ENCODE results near the gene PPP2R1B.
"Not testable (repeated sequence)": the region's sequence is repeated elsewhere in the genome, so short reads cannot be mapped to it uniquely, and the experiment has no call there.

The PPP2R1B gene

GRCh38 chr11:111718859-111719258, 47.3 kb downstream of the PPP2R1B start:
- Histone ChIP-seq H3K23ac (ENCODE audit: low read length in 2 of 2) (no peak overlapping the region), H4K91ac (ENCODE audit: low read length) (no peak overlapping the region), H3K4me1 (ENCODE audit: control insufficient read depth, insufficient read depth, low read depth, low read length) (peaks cover 8% of the 10 kb centered on the region), H3K27me3 (ENCODE audit: control insufficient read depth in 1 of 2, insufficient read depth in 1 of 2, low read length in 2 of 2) (no peaks in the 10 kb centered on the region), H3K9me3 (ENCODE audit: control insufficient read depth, low read length) (no peaks in the 10 kb centered on the region), H4K8ac (ENCODE audit: low read length) (no peak overlapping the region), H3K14ac (ENCODE audit: low read length in 2 of 2) (peak overlapping the region in 1 of 2 experiments; percentile 6), H3K9ac (ENCODE audit: low read length) (no peak overlapping the region), H3K4ac (ENCODE audit: low read depth in 1 of 2, low read length in 2 of 2) (no peak overlapping the region), H3K4me2 (ENCODE audit: low read length, poor library complexity, severe bottlenecking) (no peak overlapping the region), H3K36me3 (ENCODE audit: control insufficient read depth in 1 of 2, insufficient read depth in 2 of 2, low read depth in 1 of 2, low read length in 2 of 2) (peaks cover 34 to 60% of the 10 kb centered on the region in 2 experiments), H3K18ac (ENCODE audit: low read depth in 1 of 2, low read length in 2 of 2) (peak overlapping the region in 1 of 2 experiments; percentile 69), H2BK12ac (ENCODE audit: low read length in 2 of 2) (peak overlapping the region; percentile 47 to 75), H2BK5ac (ENCODE audit: low read depth, low read length, poor library complexity, severe bottlenecking) (peak overlapping the region; percentile 36), H2BK15ac (ENCODE audit: low read depth, poor library complexity, severe bottlenecking) (no peak overlapping the region), H3K79me1 (replicated peaks; ENCODE audit: low read length, poor library complexity, severe bottlenecking) (peaks cover 19% of the 10 kb centered on the region), H3K27ac (ENCODE audit: low read length, poor library complexity, severe bottlenecking) (peak overlapping the region; percentile 39), H3K4me3 (ENCODE audit: insufficient read depth in 1 of 2, low read depth in 1 of 2, low read length in 2 of 2) (no peak overlapping the region), H2AK5ac (ENCODE audit: low read length, severe bottlenecking) (peak overlapping the region; percentile 1), H2BK120ac (ENCODE audit: low read depth, low read length) (no peak overlapping the region), H2AFZ (ENCODE audit: low read depth, low read length) (no peak overlapping the region)
- 99% methylated on average over 5 of the region's 5 CpGs for WGBS
- no peak for DNase-seq

GRCh38 chr11:111718436-111718835, 47.8 kb downstream of the PPP2R1B start:
- Histone ChIP-seq H3K4me1 (ENCODE audit: control insufficient read depth, insufficient read depth, low read depth, low read length) (peaks cover 8% of the 10 kb centered on the region), H2BK120ac (ENCODE audit: low read depth, low read length) (no peak overlapping the region), H2BK5ac (ENCODE audit: low read depth, low read length, poor library complexity, severe bottlenecking) (peak overlapping the region; percentile 36), H3K9me3 (ENCODE audit: control insufficient read depth, low read length) (no peaks in the 10 kb centered on the region), H3K9ac (ENCODE audit: low read length) (no peak overlapping the region), H4K91ac (ENCODE audit: low read length) (no peak overlapping the region), H3K4ac (ENCODE audit: low read depth in 1 of 2, low read length in 2 of 2) (no peak overlapping the region), H3K79me1 (replicated peaks; ENCODE audit: low read length, poor library complexity, severe bottlenecking) (peaks cover 18% of the 10 kb centered on the region), H4K8ac (ENCODE audit: low read length) (no peak overlapping the region), H3K4me2 (ENCODE audit: low read length, poor library complexity, severe bottlenecking) (no peak overlapping the region), H2BK15ac (ENCODE audit: low read depth, poor library complexity, severe bottlenecking) (no peak overlapping the region), H3K23ac (ENCODE audit: low read length in 2 of 2) (no peak overlapping the region), H3K36me3 (ENCODE audit: control insufficient read depth in 1 of 2, insufficient read depth in 2 of 2, low read depth in 1 of 2, low read length in 2 of 2) (peaks cover 34 to 60% of the 10 kb centered on the region in 2 experiments), H3K18ac (ENCODE audit: low read depth in 1 of 2, low read length in 2 of 2) (peak overlapping the region in 1 of 2 experiments; percentile 69), H2BK12ac (ENCODE audit: low read length in 2 of 2) (no peak overlapping the region), H3K27me3 (ENCODE audit: control insufficient read depth in 1 of 2, insufficient read depth in 1 of 2, low read length in 2 of 2) (no peaks in the 10 kb centered on the region), H3K4me3 (ENCODE audit: insufficient read depth in 1 of 2, low read depth in 1 of 2, low read length in 2 of 2) (no peak overlapping the region), H3K27ac (ENCODE audit: low read length, poor library complexity, severe bottlenecking) (peak overlapping the region; percentile 39), H2AK5ac (ENCODE audit: low read length, severe bottlenecking) (peak overlapping the region; percentile 1), H3K14ac (ENCODE audit: low read length in 2 of 2) (no peak overlapping the region), H2AFZ (ENCODE audit: low read depth, low read length) (no peak overlapping the region)
- peak; percentile 86 for DNase-seq
- WGBS: 44% methylated on average over 6 of the region's 6 CpGs

GRCh38 chr11:111717660-111718059, 48.5 kb downstream of the PPP2R1B start:
- not testable (repeated sequence) for H3K18ac ChIP-seq (ENCODE audit: low read depth in 1 of 2, low read length in 2 of 2); H3K4me3 ChIP-seq (ENCODE audit: insufficient read depth in 1 of 2, low read depth in 1 of 2, low read length in 2 of 2); H3K27me3 ChIP-seq (ENCODE audit: control insufficient read depth in 1 of 2, insufficient read depth in 1 of 2, low read length in 2 of 2); H3K4ac ChIP-seq (ENCODE audit: low read depth in 1 of 2, low read length in 2 of 2); H2AFZ ChIP-seq (ENCODE audit: low read depth, low read length); H3K4me2 ChIP-seq (ENCODE audit: low read length, poor library complexity, severe bottlenecking); H3K9ac ChIP-seq (ENCODE audit: low read length); H2BK120ac ChIP-seq (ENCODE audit: low read depth, low read length); H3K14ac ChIP-seq (ENCODE audit: low read length in 2 of 2); H2AK5ac ChIP-seq (ENCODE audit: low read length, severe bottlenecking); H3K9me3 ChIP-seq (ENCODE audit: control insufficient read depth, low read length); H4K8ac ChIP-seq (ENCODE audit: low read length); H2BK15ac ChIP-seq (ENCODE audit: low read depth, poor library complexity, severe bottlenecking); H2BK12ac ChIP-seq (ENCODE audit: low read length in 2 of 2); H2BK5ac ChIP-seq (ENCODE audit: low read depth, low read length, poor library complexity, severe bottlenecking); H3K27ac ChIP-seq (ENCODE audit: low read length, poor library complexity, severe bottlenecking); H3K4me1 ChIP-seq (ENCODE audit: control insufficient read depth, insufficient read depth, low read depth, low read length); DNase-seq; H3K23ac ChIP-seq (ENCODE audit: low read length in 2 of 2)
- Histone ChIP-seq H3K36me3 (ENCODE audit: control insufficient read depth in 1 of 2, insufficient read depth in 2 of 2, low read depth in 1 of 2, low read length in 2 of 2) (peaks cover 32 to 60% of the 10 kb centered on the region in 2 experiments), H4K91ac (ENCODE audit: low read length) (peak overlapping the region; percentile 15), H3K79me1 (replicated peaks; ENCODE audit: low read length, poor library complexity, severe bottlenecking) (peaks cover 15% of the 10 kb centered on the region)
- WGBS: no CpG with 5 or more reads among the region's 3 CpGs

GRCh38 chr11:111715142-111715816, 50.9 kb downstream of the PPP2R1B start:
- Histone ChIP-seq H3K79me1 (replicated peaks; ENCODE audit: low read length, poor library complexity, severe bottlenecking) (peaks cover 7% of the 10 kb centered on the region), H3K9ac (ENCODE audit: low read length) (no peak overlapping the region), H3K18ac (ENCODE audit: low read depth in 1 of 2, low read length in 2 of 2) (no peak overlapping the region)

More at GRCh38 chr11:111715142-111715816, 50.9 kb downstream of the PPP2R1B start:
- no peak for DNase-seq
- H4K8ac ChIP-seq (ENCODE audit: low read length): no peak overlapping the region
- no peak overlapping the region for H3K23ac ChIP-seq (ENCODE audit: low read length in 2 of 2)
- WGBS: 95% methylated on average over 4 of the region's 5 CpGs
- peaks cover 20 to 55% of the 10 kb centered on the region in 2 experiments for H3K36me3 ChIP-seq (ENCODE audit: control insufficient read depth in 1 of 2, insufficient read depth in 2 of 2, low read depth in 1 of 2, low read length in 2 of 2)
- no peak overlapping the region for H3K14ac ChIP-seq (ENCODE audit: low read length in 2 of 2)
- H2BK120ac ChIP-seq (ENCODE audit: low read depth, low read length): no peak overlapping the region
- no peak overlapping the region for H2BK12ac ChIP-seq (ENCODE audit: low read length in 2 of 2)
- H4K91ac ChIP-seq (ENCODE audit: low read length): no peak overlapping the region
- no peak overlapping the region for H3K27ac ChIP-seq (ENCODE audit: low read length, poor library complexity, severe bottlenecking)
- H3K9me3 ChIP-seq (ENCODE audit: control insufficient read depth, low read length): no peaks in the 10 kb centered on the region
- peaks cover 7% of the 10 kb centered on the region for H3K4me1 ChIP-seq (ENCODE audit: control insufficient read depth, insufficient read depth, low read depth, low read length)
- H2BK5ac ChIP-seq (ENCODE audit: low read depth, low read length, poor library complexity, severe bottlenecking): no peak overlapping the region
- H3K27me3 ChIP-seq (ENCODE audit: control insufficient read depth in 1 of 2, insufficient read depth in 1 of 2, low read length in 2 of 2): no peaks in the 10 kb centered on the region
- no peak overlapping the region for H2BK15ac ChIP-seq (ENCODE audit: low read depth, poor library complexity, severe bottlenecking)
- no peak overlapping the region for H3K4ac ChIP-seq (ENCODE audit: low read depth in 1 of 2, low read length in 2 of 2)
- no peak overlapping the region for H3K4me3 ChIP-seq (ENCODE audit: insufficient read depth in 1 of 2, low read depth in 1 of 2, low read length in 2 of 2)
- no peak overlapping the region for H3K4me2 ChIP-seq (ENCODE audit: low read length, poor library complexity, severe bottlenecking)
- H2AFZ ChIP-seq (ENCODE audit: low read depth, low read length): no peak overlapping the region
- no peak overlapping the region for H2AK5ac ChIP-seq (ENCODE audit: low read length, severe bottlenecking)

Data from mesenchymal stem cell (in vitro differentiated cells and primary cell).